Stromal cell of bone marrow (primary cell): ENCODE results near the gene MAP6.

Experiments used
- DNase-seq: peaks from one replicate; pipeline ENCODE4 v3.0.0-alpha.2; 2012; ENCODE audit warnings: low read depth

The MAP6 gene

DNA sequence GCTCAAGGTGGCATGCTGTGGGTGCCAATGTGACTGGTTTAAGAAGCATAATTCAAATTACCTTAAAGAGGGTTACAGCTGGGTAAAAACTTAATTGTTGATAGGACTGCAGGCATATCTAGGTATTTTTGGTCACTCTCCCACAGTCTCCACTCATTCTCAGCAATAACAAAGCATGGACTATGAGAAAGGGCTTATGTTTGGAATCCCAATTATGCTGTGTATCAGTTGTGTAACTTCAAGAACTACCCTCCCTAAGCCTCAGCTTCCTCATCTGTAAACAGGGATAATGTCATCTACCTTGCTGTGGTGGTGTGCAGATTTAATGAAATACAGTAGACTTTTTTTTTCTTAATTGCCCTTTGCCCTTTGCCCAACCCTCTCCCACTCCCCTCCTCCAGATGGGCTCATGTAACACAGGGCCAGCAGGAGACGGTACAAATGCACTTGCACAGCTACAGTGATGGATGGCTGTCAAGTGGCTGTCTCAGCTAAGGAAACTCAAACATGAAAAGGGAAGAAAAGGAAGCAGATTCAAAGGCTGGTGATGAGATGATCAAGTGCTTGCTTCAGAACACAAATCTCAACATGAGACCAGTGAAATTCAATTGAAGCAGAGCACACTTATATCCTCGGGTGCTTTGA is 37.6 kb downstream of the MAP6 start:
- DNase-seq, result no peak

DNA sequence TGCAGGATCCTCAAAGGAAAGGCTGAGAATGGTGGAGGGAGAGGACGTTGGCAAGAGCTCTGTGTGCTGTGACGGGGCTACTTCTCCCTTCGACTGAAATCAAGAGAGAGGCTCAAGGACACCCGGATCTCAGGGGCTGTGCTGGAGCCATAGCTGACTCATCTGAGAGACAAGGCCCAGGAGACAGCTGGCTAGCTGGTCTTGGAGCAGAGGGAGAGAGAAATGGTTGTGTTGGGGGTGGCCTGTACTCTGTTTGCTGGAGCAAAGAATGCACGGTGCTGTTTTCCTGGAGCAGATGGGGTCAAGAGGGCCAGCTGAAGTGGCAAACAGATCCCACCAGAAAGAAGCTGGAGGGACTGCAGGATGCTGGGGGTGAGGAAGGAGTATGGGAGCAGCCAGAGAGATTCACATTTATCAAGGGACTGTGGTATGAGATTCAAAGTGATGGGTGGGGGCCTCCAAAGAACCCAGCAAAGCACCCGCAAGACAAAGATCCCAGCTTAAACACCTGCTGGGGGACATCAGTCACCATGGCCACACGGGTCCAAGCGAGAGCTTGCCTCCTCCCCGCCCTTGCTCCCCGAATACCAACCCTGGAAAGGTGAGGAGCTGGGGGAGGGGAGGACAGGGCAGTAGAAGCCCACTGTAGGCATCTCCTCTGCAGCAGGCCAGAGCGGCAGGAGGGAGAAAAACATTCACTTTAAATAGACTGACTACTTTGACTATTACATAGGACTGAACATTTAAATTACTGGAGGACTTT is 40.8 kb downstream of the MAP6 start:
- DNase-seq, result no peak

DNA sequence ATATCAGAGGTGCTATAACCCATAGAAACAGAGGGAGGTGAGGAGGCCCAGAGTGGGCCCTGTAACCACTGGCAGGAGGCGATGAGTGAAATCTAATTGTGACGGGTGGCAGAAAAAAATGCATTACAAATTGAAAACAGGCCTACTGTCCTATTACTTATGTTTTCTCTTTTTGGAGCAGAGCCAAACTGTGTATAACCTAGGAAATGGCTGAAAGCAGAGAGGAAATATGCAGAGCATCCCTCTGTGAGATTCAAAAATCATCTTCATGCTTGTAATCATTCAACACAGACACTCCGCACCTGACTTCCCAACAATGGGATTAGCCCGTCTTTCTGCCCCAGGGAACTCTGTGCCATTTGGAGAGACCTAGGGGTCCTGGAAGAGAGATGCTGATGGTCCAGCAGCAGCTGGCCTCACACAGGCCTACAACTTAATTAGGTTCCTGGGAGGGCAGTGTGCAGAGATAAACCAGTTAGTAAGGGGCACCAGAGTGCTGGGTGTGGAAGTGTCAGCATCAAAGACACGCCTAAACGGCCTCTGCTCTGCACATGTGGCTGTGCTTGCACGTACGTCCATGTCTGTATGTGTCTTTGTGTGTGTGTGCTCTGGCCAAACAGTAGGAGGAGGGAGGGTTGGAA is 41.8 kb downstream of the MAP6 start:
- DNase-seq, result no peak

DNA sequence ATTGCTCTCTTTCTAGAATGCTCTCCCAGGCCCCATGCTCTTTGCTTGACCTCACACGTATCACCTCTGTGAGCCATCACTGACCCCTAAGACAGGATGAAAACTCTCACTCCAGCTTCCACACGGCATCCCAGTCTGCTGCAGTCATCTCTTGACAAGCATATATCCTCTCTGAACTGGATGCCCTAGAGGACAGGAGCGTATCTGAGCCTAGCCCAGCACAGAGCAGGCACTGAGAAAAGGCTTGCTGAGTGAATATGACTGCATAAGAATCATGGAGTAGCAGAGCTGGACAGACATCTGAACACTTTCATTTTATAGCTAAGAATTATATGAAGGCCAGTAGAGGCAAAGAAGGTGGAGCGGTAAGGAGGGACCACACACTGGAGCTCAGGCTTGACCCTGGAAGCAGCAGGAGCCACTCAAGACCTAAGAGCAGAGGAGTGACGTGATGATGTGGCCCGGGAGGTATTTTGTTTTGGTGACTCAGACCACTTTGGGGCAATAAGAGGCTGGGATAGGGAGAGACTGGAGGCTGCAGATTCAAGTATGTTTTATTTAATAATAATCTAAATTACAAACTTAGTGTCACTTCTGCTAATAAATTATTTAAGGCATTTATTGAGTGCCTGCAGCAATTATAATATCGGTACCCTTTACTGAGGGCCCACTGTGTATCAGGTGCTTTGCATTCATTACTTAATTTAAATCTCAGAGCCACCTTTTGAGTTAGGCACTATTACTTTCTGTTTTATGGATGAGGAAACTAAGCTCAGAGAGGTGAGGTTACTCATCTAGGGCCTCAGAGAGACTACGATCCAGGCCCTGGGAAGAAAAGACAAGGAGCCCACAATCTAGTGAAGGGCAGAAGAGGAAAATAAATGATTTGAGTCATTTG is 42.6 kb downstream of the MAP6 start:
- peak; percentile 64 for DNase-seq

DNA sequence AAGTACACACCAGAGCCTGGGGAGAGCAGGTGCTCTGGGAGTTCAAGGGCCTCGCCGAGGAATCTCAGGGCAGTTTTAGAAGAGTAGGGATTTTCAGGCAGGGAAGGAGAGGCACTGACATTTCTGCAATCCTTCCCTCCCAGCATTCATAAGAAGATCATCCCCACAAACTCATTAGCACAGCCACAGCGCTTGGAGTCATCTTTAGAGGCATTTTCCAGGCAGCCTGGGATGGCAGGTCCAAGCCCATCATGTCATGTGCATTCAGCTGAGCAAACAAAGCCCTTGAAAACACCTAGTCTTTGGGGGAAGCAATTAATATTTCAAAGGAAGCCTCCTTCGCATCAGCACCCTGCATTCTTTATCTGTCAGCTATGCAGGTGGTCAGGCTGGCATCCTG is 43.8 kb downstream of the MAP6 start:
- no peak for DNase-seq

DNA sequence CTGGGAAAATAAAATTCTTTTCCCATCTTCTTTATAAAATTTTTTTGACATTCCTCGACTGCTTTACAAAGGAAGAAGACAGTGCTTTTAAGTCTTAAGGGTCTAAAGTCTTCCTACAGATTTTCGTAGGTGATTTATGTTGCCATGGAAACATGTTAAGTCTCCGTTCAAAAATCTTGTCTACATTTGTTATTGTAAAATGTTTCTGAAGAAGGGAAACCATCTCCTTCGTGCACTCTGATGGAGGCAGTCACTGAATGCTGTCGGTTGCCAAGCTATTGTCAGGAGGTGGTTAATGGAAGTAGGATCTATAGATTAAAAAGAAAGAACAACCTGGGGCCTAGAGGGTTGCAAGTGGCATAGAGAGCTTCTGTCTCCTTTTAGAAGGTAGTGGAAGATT is 52.6 kb downstream of the MAP6 start:
- DNase-seq, result no peak

DNA sequence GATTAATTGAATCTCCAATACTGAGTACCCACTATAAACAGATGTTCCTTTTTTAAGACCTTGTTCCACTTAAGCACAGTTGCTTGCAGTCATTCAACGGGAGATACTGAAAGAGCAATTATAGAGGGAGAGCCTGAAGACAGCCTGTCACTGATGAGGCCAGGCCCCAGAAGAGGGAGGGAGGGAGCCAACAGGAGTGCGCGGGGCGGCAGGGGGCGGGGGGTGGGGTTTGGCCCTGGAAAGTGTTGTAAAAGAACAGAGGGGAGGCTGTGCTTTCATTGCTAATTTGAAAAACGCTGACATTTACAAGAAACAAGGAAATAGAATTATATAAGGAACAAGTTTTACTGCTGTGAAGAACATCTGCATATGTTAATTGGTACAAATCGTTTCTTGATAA is 53.1 kb downstream of the MAP6 start:
- DNase-seq, result no peak

DNA sequence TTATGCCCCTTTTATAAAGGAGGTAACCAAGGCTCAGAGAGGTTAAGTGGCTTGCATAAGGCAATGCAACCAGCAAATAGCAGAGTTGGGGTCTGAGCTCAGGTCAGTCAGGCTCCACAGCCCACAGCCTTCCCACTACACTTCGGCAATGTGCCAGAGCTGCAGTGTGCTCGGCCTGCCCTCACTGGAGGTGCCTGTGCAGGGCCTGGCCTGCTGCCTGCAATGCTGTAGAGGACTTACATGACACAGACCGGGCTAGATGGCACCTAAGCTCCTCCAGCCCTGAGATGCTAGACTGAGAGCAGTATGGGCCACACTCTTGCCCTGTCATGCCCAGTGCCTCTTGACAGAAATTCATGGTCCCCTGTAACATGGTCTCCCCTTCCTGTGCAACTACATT is 57.0 kb downstream of the MAP6 start:
- DNase-seq, result no peak

DNA sequence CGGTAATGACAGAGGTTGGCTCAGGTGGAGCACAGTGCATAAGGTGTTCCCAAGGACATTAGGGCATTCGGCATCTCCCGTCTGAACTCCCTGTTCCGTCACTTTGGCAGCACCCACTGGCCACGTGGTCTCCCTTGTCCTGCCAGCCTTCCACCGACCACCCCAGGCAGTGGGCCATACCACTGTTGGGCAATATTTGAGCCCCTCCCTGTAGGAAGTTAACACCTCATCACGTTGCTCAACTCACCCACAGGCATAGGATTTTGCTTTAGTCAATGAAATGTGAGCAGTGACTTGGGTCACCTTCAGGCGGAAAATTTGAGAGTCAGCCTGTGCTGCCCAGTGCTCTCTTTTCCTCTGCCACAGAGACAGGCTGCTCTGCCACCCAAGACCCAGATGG is 62.7 kb downstream of the MAP6 start:
- no peak for DNase-seq

GRCh38 chr11:75603791-75604736 is 64.8 kb downstream of the MAP6 start:
- DNase-seq, result peak; percentile 90

- no peak for DNase-seq
Observed at GRCh38 chr11:75602951-75603350, 65.9 kb downstream of the MAP6 start.

- DNase-seq, result no peak
Observed at GRCh38 chr11:75601494-75601893, 67.3 kb downstream of the MAP6 start.

- DNase-seq, result no peak
Observed at GRCh38 chr11:75600356-75600755, 68.5 kb downstream of the MAP6 start.

- DNase-seq, result no peak
Observed at GRCh38 chr11:75598900-75599299, 69.9 kb downstream of the MAP6 start.

- DNase-seq, result no peak
Observed at GRCh38 chr11:75598264-75598663, 70.6 kb downstream of the MAP6 start.

GRCh38 chr11:75597636-75598035 is 71.2 kb downstream of the MAP6 start:
- no peak for DNase-seq

DNA sequence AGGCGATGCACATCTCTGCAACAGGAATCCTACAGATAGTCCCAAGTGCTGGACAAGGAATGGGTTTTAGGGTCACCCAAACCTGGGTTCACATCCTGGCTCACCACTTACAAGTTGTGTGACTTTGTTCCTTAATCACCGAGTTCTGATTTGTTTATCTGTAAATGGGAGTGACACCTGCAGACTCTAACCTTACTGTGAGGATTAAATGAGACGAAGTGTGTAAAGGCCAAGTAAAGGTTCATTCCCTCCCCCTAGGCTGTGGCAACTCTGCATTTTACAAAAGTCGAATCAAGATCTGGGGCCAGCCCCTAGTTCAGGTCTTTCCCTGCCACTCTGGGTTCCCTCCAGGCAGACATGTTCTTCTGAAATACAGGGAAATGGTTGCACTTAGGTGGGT is 71.9 kb downstream of the MAP6 start:
- no peak for DNase-seq

DNA sequence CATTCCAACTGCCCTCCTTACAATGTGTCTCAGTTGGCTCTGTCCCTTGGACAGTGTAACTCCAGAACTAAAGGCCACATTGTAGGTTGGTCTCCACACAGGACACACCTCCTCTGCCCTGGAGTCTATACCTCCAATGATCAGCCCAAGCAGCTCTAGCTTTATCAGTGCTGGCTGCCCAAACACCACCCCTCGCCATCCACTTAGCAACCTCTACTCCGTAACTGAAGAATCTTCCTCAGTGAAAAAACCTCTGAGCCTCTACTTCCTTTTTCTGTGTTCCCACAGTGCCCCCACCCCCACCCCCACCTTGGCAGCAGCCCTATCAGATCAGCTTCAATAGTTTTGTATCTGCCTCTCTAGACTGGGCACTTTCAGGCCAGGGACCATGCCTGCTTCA is 73.4 kb downstream of the MAP6 start:
- no peak for DNase-seq

GRCh38 chr11:75594211-75594610 is 74.6 kb downstream of the MAP6 start:
- no peak for DNase-seq

GRCh38 chr11:75593286-75593915 is 75.4 kb downstream of the MAP6 start:
- DNase-seq, result no peak

DNA sequence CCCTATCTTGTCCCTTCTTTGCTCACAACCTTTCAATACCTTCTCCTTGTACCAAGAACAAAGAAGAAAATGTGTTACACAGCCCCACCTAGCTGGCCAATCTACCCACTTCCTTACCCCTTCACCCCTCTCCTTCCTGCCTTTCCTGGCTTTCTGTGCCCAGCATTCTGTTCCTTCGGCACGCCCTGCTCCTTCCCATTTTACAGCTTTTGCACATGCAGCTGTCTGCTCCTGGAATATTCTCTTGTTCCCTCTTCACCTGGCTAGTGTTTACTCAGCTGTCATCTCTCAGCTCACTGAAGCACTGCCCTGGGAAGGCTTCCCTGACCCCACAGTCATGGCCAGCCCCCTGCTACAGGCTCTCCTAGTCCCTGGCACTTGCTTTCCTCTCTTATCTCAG is 76.1 kb downstream of the MAP6 start:
- no peak for DNase-seq
